ENCODE data around the gene ITPKC.

- no peak for TF ChIP-seq POLR2A (IDR thresholded peaks at IDR 0.05; ENCODE audit: low read depth, low read length)
- no peak for TF ChIP-seq BHLHE40 (IDR thresholded peaks at IDR 0.05; ENCODE audit: borderline replicate concordance in 1 of 2, low read depth in 2 of 2, low read length in 1 of 2)
- no peak for TF ChIP-seq TARDBP (IDR thresholded peaks at IDR 0.05; ENCODE audit: borderline replicate concordance)
- no peak for TF ChIP-seq ZBTB33 (IDR thresholded peaks at IDR 0.05)
- TF ChIP-seq E4F1 (IDR thresholded peaks at IDR 0.05; ENCODE audit: borderline replicate concordance, partially characterized antibody), result no peak
- TF ChIP-seq NFIC (IDR thresholded peaks at IDR 0.05; ENCODE audit: low read depth, low read length), result no peak
- no peak for TF ChIP-seq ATF2 (IDR thresholded peaks at IDR 0.05; ENCODE audit: low read length)
These were observed 68.6 kb downstream of the ITPKC start for GRCh38 chr19:40785526-40785925.

Data from GM12878 (cell line).